Chondrocyte (in vitro differentiated cells): Measurements from ENCODE around the gene NDEL1. TPM values are rescaled to one million over a fixed set of nuclear protein-coding genes. Genes with fewer than 3 reads are reported as not detected.

Source experiments
- DNase-seq: peaks from one replicate; pipeline ENCODE4 v3.0.0; 2021; ENCODE audit warnings: mixed read lengths, low spot score
- H3K27ac Mint-ChIP-seq: one replicate; pipeline ENCODE4 v1.8.0; 2021; ENCODE audit warnings: mild to moderate bottlenecking, moderate library complexity, mixed read lengths; ENCODE audit not compliant: unreplicated experiment
- H3K27me3 Mint-ChIP-seq: 2 replicates; pipeline ENCODE4 v1.8.0; 2021; ENCODE audit warnings: low read depth, mixed read lengths
- H3K36me3 Mint-ChIP-seq: 2 replicates; pipeline ENCODE4 v1.8.0; 2021; ENCODE audit warnings: low read depth, mixed read lengths
- H3K4me1 Mint-ChIP-seq: 2 replicates; pipeline ENCODE4 v1.8.0; 2021; ENCODE audit warnings: low read depth, mild to moderate bottlenecking, mixed read lengths
- H3K4me3 Mint-ChIP-seq: one replicate; pipeline ENCODE4 v1.8.0; 2021; ENCODE audit warnings: mild to moderate bottlenecking, moderate library complexity, mixed read lengths; ENCODE audit not compliant: unreplicated experiment
- H3K9me3 Mint-ChIP-seq: 2 replicates; pipeline ENCODE4 v1.8.0; 2021; ENCODE audit warnings: low read depth, mixed read lengths
- total RNA-seq: library from RNA; stranded (reverse); gene quantifications from 3 replicates; pipeline ENCODE4 v1.2.1, GENCODE V29; 2021
- TF ChIP-seq, protein P1 (sequence below): fragments of 200-600 bp; sonication (generic); IDR thresholded peaks from 2 replicates; pipeline ENCODE4 v1.5.0; 2021; ENCODE audit warnings: antibody characterized with exemption, mild to moderate bottlenecking, moderate library complexity

NDEL1 gene
- total RNA-seq, 1 donor from 2014 or later: 112 TPM

DNA sequence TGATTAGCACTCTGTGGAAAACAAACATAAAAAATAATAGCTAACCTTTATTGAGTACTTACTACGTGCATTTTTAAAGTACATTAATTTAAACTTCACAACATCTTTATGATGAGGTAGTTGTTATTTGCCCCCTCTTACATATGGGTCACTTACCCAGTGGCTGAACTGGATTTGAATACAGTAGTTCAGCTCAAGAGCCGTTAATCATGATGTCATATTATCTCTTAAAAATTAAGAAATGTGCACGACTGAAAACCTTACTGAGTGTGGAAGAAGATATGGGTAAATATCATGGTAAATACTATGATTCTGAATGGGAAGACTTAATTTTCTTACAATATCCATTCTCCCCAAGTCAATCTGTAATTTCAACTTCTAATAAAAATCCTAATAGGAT, 17.6 kb downstream of the NDEL1 start:
- H3K9me3 Mint-ChIP-seq: no peaks in the 10 kb centered on the region
- TF ChIP-seq, protein P1, sequence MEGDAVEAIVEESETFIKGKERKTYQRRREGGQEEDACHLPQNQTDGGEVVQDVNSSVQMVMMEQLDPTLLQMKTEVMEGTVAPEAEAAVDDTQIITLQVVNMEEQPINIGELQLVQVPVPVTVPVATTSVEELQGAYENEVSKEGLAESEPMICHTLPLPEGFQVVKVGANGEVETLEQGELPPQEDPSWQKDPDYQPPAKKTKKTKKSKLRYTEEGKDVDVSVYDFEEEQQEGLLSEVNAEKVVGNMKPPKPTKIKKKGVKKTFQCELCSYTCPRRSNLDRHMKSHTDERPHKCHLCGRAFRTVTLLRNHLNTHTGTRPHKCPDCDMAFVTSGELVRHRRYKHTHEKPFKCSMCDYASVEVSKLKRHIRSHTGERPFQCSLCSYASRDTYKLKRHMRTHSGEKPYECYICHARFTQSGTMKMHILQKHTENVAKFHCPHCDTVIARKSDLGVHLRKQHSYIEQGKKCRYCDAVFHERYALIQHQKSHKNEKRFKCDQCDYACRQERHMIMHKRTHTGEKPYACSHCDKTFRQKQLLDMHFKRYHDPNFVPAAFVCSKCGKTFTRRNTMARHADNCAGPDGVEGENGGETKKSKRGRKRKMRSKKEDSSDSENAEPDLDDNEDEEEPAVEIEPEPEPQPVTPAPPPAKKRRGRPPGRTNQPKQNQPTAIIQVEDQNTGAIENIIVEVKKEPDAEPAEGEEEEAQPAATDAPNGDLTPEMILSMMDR: no peak
- H3K4me3 Mint-ChIP-seq: no peak overlapping the region
- no peak for DNase-seq
- peaks cover 57% of the 10 kb centered on the region for H3K36me3 Mint-ChIP-seq
- peaks cover 6% of the 10 kb centered on the region for H3K4me1 Mint-ChIP-seq
- H3K27ac Mint-ChIP-seq: no peak overlapping the region
- no peaks in the 10 kb centered on the region for H3K27me3 Mint-ChIP-seq

DNA sequence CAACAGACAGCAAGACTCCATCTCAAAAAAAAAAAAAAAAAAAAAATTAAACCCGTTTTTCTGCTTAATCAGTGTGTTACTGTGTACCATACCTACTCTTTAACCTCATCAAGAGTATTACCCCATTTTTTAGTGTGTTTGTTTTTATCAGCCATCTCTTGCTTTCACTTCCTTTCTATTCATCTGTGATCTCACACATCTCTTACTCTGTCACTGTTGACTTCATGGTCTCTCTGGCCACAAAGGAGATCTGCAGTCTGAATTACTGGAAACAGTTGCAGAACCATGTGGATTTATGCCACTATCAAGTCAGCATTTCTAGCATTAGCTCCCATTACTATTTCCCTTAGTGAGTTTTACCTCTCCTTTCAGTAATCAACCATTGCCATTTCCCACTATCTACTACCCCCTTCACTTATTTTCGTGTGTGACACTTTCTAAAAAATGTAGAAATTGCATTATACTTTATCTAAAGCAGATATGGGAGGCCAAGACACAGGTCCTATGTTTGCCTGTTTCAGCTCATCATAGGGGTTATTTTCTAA, 20.1 kb downstream of the NDEL1 start:
- DNase-seq: no peak
- Mint-ChIP-seq H3K36me3 (peaks cover 52% of the 10 kb centered on the region), H3K9me3 (no peaks in the 10 kb centered on the region), H3K4me1 (peaks cover 7% of the 10 kb centered on the region), H3K27me3 (no peaks in the 10 kb centered on the region), H3K4me3 (no peak overlapping the region), H3K27ac (no peak overlapping the region)
- TF ChIP-seq, protein P1: no peak

DNA sequence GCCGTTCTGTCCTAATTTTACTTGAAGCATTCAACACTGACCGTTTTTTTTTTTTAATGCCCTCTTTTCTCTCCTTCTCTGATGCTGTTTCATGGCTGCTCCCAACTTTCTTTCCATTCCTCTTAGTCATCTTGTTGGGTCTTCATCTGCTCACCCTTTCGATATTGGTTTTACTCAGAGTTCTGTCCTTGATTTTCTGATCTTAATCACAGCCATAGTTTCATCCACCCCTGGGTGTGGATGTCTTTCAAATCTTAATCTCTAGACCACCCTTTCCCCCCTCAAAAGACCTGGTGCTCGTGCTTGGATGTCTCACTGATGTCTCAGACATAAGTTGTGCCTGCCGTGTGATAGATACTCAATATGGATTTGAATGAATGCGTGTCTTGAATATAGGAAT, 22.4 kb downstream of the NDEL1 start:
- DNase-seq: no peak
- Mint-ChIP-seq H3K36me3 (peaks cover 42% of the 10 kb centered on the region), H3K27ac (peak overlapping the region; percentile 14)

DNA sequence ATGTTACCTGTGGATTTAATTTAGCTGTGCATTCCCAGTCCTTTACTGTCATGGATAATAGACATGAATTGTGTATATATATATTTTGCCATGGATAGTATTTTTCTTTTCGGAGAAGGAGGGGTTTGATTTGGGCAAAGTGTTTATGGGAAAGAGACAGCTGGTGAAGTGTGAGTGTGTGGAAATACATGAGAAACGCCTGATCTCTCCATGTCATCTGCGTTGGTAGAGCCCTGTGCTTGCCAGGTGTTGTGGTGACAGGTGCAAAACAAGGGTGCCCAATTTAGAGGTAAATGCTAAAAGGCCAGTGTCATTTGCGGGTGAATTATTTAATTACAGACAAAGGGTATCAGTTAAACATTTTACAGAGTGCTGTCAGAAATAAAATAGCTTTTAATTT, 23.4 kb downstream of the NDEL1 start:
- no peaks in the 10 kb centered on the region for H3K27me3 Mint-ChIP-seq
- H3K36me3 Mint-ChIP-seq: peaks cover 45% of the 10 kb centered on the region
- TF ChIP-seq, protein P1: no peak
- no peak for DNase-seq
- no peak overlapping the region for H3K27ac Mint-ChIP-seq
- H3K4me1 Mint-ChIP-seq: peaks cover 30% of the 10 kb centered on the region
- H3K9me3 Mint-ChIP-seq: no peaks in the 10 kb centered on the region
- H3K4me3 Mint-ChIP-seq: no peak overlapping the region

More for the DNA sequence above, 22.4 kb downstream of the NDEL1 start:
- Mint-ChIP-seq H3K4me1 (peaks cover 20% of the 10 kb centered on the region), H3K9me3 (no peaks in the 10 kb centered on the region), H3K27me3 (no peaks in the 10 kb centered on the region), H3K4me3 (no peak overlapping the region)
- TF ChIP-seq, protein P1: no peak

DNA sequence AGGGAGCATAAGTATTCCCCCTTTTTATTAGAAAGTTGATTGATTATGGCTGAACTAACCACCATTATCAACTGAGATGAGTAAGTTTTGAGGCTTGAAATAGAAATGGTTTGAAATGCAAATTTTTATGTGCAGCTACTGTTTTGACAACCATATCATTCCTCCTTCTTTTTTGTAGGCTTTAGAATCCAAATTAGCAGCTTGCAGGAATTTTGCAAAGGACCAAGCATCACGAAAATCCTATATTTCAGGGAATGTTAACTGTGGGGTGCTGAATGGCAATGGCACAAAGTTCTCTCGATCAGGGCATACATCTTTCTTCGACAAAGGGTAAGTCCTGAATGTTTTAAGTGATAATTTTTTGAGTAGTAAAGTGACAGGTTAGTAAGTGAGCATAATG, 24.1 kb downstream of the NDEL1 start:
- DNase-seq: no peak
- TF ChIP-seq, protein P1: no peak
- Mint-ChIP-seq H3K4me3 (no peak overlapping the region), H3K36me3 (peaks cover 41% of the 10 kb centered on the region), H3K27ac (no peak overlapping the region), H3K4me1 (peaks cover 38% of the 10 kb centered on the region), H3K27me3 (no peaks in the 10 kb centered on the region), H3K9me3 (no peaks in the 10 kb centered on the region)
